HEK293 (cell line): ENCODE results near the gene METTL26.
A peak's percentile ranks its signal among the peaks of the same experiment; 100 is the strongest.

Experiments
- CTCF ChIA-PET: fragments of 350-600 bp; formaldehyde crosslinking; extraction: SDS; loops from one replicate; lab custom pipeline; 2021; ENCODE audit warnings: antibody characterized with exemption; lab: Yijun Ruan, JAX
- POLR2A ChIA-PET: fragments of 300-600 bp; formaldehyde crosslinking; extraction: SDS; loops from one replicate; lab custom pipeline; 2020; ENCODE audit warnings: antibody characterized with exemption, inconsistent platforms; lab: Yijun Ruan, JAX
- H3K27ac ChIP-seq: fragments of 200-500 bp; sonication (Bioruptor generic); 2 replicates; pipeline ENCODE4 v1.5.1; 2014; ENCODE audit warnings: low read depth, low read length, control low read depth, inconsistent platforms; ENCODE audit errors: extremely low read depth
- H3K36me3 ChIP-seq, 2 experiments: fragments of 200-500 bp in 1 of 2; sonication (Bioruptor generic) in 1 of 2; 1 replicate in 1 of 2; 2 replicates in 1 of 2; pipeline ENCODE4 v1.5.1; 2014 to 2017; ENCODE audit warnings: inconsistent platforms in 2 of 2, low read length in 2 of 2; ENCODE audit not compliant: control insufficient read depth in 2 of 2, insufficient read depth in 1 of 2
- H3K4me1 ChIP-seq: fragments of 200-500 bp; sonication (Bioruptor generic); 2 replicates; pipeline ENCODE4 v1.5.1; 2014; ENCODE audit warnings: mild to moderate bottlenecking, low read length, inconsistent platforms; ENCODE audit not compliant: control insufficient read depth, insufficient read depth
- H3K4me3 ChIP-seq: 2 replicates; pipeline ENCODE4 v1.5.1; 2011; ENCODE audit warnings: low read depth, mild to moderate bottlenecking, control low read depth, low read length, moderate library complexity
- H3K9me3 ChIP-seq: fragments of 200-500 bp; sonication (Bioruptor generic); 2 replicates; pipeline ENCODE4 v1.5.1; 2014; ENCODE audit warnings: low read depth, low read length, inconsistent platforms; ENCODE audit not compliant: control insufficient read depth, insufficient read depth
- BCL11A ChIP-seq: fragments of 450-650 bp; formaldehyde crosslinking; IDR thresholded peaks from 2 replicates; pipeline ENCODE4 v1.5.1; 2016; ENCODE audit warnings: low read depth, missing biosample characterization, missing genetic modification characterization
- BCL11B ChIP-seq: fragments of 450-650 bp; formaldehyde crosslinking; IDR thresholded peaks from 2 replicates; pipeline ENCODE4 v1.5.1; 2016; ENCODE audit warnings: low read depth, missing biosample characterization, missing genetic modification characterization
- IKZF3 ChIP-seq: fragments of 450-650 bp; IDR thresholded peaks from 2 replicates; pipeline ENCODE4 v1.5.0; 2018; ENCODE audit warnings: missing biosample characterization, mild to moderate bottlenecking, missing genetic modification characterization, moderate library complexity
- KLF8 ChIP-seq: fragments of 450-650 bp; formaldehyde crosslinking; IDR thresholded peaks from 2 replicates; pipeline ENCODE4 v1.5.1; 2016; ENCODE audit warnings: missing biosample characterization, missing genetic modification characterization
- MYNN ChIP-seq: fragments of 450-650 bp; formaldehyde crosslinking; IDR thresholded peaks from 2 replicates; pipeline ENCODE4 v1.5.1; 2016; ENCODE audit warnings: missing biosample characterization, missing genetic modification characterization, borderline replicate concordance
- PRDM1 ChIP-seq: fragments of 450-650 bp; formaldehyde crosslinking; IDR thresholded peaks from 2 replicates; pipeline ENCODE4; 2016; ENCODE audit warnings: missing biosample characterization, missing genetic modification characterization
- TRIM28 ChIP-seq: IDR thresholded peaks from 2 replicates; pipeline ENCODE4 v1.6.1; 2011; ENCODE audit warnings: low read length, control low read depth, borderline replicate concordance
- ZBTB1 ChIP-seq: fragments of 450-650 bp; formaldehyde crosslinking; IDR thresholded peaks from 2 replicates; pipeline ENCODE4 v1.5.1; 2016; ENCODE audit warnings: missing biosample characterization, missing genetic modification characterization
- ZBTB17 ChIP-seq: fragments of 450-650 bp; formaldehyde crosslinking; IDR thresholded peaks from 2 replicates; pipeline ENCODE4 v1.5.1; 2016; ENCODE audit warnings: missing biosample characterization, missing genetic modification characterization
- ZNF221 ChIP-seq: fragments of 450-650 bp; formaldehyde crosslinking; IDR thresholded peaks from 2 replicates; pipeline ENCODE4 v1.5.1; 2017; ENCODE audit warnings: missing biosample characterization, missing genetic modification characterization, borderline replicate concordance
- ZNF324 ChIP-seq: fragments of 450-650 bp; formaldehyde crosslinking; IDR thresholded peaks from 2 replicates; pipeline ENCODE4 v1.5.1; 2016; ENCODE audit warnings: missing biosample characterization, missing genetic modification characterization
- ZNF521 ChIP-seq: fragments of 450-650 bp; formaldehyde crosslinking; IDR thresholded peaks from 2 replicates; pipeline ENCODE4 v1.5.1; 2017; ENCODE audit warnings: missing biosample characterization, mild to moderate bottlenecking, missing genetic modification characterization
- ZNF600 ChIP-seq: fragments of 450-650 bp; formaldehyde crosslinking; IDR thresholded peaks from 2 replicates; pipeline ENCODE4 v1.5.1; 2016; ENCODE audit warnings: missing biosample characterization, missing genetic modification characterization
- ZNF626 ChIP-seq: fragments of 450-650 bp; sonication (Bioruptor Pico); formaldehyde crosslinking; IDR thresholded peaks from 2 replicates; pipeline ENCODE4 v1.5.1; 2018; ENCODE audit warnings: missing biosample characterization, missing genetic modification characterization, inconsistent platforms
- ZNF658 ChIP-seq: fragments of 450-650 bp; formaldehyde crosslinking; IDR thresholded peaks from 2 replicates; pipeline ENCODE4; 2016; ENCODE audit warnings: missing biosample characterization, missing genetic modification characterization
- TF ChIP-seq, protein P1 (sequence below): fragments of 450-650 bp; formaldehyde crosslinking; IDR thresholded peaks from 2 replicates; pipeline ENCODE4 v1.5.1; 2017; ENCODE audit warnings: missing biosample characterization, missing genetic modification characterization
- TF ChIP-seq, protein P2 (sequence below): fragments of 450-650 bp; formaldehyde crosslinking; IDR thresholded peaks from 2 replicates; pipeline ENCODE4 v1.5.1; 2016; ENCODE audit warnings: missing biosample characterization, missing genetic modification characterization
- TF ChIP-seq, protein P3 (sequence below): fragments of 450-650 bp; formaldehyde crosslinking; IDR thresholded peaks from 2 replicates; pipeline ENCODE4 v1.5.1; 2016; ENCODE audit warnings: missing biosample characterization, missing genetic modification characterization, borderline replicate concordance
- TF ChIP-seq, protein P4 (sequence below): fragments of 450-650 bp; formaldehyde crosslinking; IDR thresholded peaks from 2 replicates; pipeline ENCODE4 v1.5.1; 2016; ENCODE audit warnings: missing biosample characterization, missing genetic modification characterization, low read depth

METTL26 gene

DNA sequence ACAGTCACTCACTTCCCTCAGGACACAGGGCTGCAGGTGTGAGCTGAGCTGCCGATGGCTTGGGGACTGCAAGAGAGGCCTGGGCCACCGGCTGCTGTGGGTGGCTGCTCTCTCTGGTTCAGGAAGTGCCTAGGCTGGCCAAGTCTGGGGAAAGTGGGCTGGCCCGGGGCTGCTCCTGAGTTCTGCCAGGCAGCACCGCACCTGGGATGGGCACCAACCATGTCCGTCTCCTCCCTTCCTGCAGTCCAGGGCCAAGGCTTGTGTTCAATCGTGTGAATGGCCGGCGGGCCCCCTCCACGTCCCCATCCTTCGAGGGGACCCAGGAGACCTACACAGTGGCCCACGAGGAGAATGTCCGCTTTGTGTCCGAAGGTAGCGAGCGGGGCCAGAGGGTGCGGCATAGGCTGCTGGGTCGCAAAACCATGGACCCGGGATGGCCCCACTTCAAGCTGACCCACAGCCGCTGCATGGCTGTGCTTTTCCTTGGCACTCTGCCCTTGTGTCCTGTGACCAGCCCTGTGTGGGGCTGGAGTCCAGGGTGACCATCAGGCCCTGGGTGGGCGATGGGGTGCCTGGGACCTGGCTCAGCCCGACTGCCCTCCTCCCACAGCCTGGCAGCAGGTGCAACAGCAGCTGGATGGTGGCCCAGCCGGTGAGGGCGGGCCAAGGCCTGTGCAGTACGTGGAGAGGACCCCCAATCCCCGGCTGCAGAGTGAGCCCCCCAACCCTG is 11.2 kb upstream of the METTL26 start:
- Histone ChIP-seq H3K9me3 (no peaks in the 10 kb centered on the region), H3K4me3 (no peak overlapping the region), H3K27ac (no peak overlapping the region), H3K36me3 (peaks cover 0 to 15% of the 10 kb centered on the region in 2 experiments; a peak in 2 of 3 replicates), H3K4me1 (peaks cover 5% of the 10 kb centered on the region; the same call in 1 of the 2 replicates)
- ChIA-PET CTCF (interaction anchor here (0.9 to 1.3 kb wide), 3 partner anchors 11 to 25 kb away, joined by 3 to 4 read pairs (median 3); partner anchors contain the start of genes METTL26 and RHOT2), POLR2A (interaction anchor here (1.5 kb wide), 1 partner anchor 11 kb away, joined by 3 read pairs; no protein-coding TSS in a partner anchor)
- peak; percentile 45; the same call in 1 of the 2 replicates for TF ChIP-seq ZNF600 (tag by site-specific recombination)
- TF ChIP-seq BCL11B: peak; percentile 64; the same call in 1 of the 2 replicates
- TF ChIP-seq ZBTB17 (tag by site-specific recombination): peak; percentile 11; the same call in 1 of the 2 replicates
- TF ChIP-seq ZNF626 (tag by site-specific recombination): no peak

DNA sequence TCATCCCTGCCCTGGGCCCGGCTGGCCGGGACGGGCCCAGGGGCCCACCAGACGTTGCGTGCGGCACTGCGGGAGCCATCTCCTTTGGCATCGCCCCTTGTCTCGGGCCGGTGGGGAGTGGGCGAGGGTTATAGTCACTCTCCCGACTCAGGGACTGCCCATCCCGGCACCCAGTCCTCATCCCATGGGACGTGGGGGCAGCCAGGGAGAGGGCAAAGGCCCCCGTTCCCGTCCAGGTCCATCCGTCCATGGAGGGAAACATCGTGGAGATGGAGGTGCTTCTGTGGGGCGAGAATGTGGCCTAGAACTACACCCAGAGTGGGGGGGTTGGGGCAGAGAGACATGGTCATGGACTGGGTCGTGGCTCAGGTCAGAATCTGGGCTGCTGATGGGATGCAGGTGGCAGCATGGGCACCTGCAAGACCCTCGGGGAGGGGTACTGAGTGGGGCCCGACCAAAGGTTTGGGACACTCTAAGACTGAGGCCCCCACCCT is 10.6 kb upstream of the METTL26 start:
- no peak overlapping the region for H3K4me3 ChIP-seq
- no peak overlapping the region for H3K27ac ChIP-seq
- peaks cover 5% of the 10 kb centered on the region; the same call in 1 of the 2 replicates for H3K4me1 ChIP-seq
- no peaks in the 10 kb centered on the region for H3K9me3 ChIP-seq
- POLR2A ChIA-PET: interaction anchor here (1.5 kb wide), 1 partner anchor 10 kb away, joined by 3 read pairs; no protein-coding TSS in a partner anchor
- CTCF ChIA-PET: no interaction called here
- TF ChIP-seq KLF8 (no peak), PRDM1 (tag by site-specific recombination) (no peak), MYNN (tag by site-specific recombination) (no peak), ZNF221 (tag by site-specific recombination) (no peak), BCL11A (tag by site-specific recombination) (no peak), ZNF324 (tag by site-specific recombination) (no peak)
- TF ChIP-seq, protein P1, sequence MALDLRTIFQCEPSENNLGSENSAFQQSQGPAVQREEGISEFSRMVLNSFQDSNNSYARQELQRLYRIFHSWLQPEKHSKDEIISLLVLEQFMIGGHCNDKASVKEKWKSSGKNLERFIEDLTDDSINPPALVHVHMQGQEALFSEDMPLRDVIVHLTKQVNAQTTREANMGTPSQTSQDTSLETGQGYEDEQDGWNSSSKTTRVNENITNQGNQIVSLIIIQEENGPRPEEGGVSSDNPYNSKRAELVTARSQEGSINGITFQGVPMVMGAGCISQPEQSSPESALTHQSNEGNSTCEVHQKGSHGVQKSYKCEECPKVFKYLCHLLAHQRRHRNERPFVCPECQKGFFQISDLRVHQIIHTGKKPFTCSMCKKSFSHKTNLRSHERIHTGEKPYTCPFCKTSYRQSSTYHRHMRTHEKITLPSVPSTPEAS: no peak
- TF ChIP-seq, protein P2, sequence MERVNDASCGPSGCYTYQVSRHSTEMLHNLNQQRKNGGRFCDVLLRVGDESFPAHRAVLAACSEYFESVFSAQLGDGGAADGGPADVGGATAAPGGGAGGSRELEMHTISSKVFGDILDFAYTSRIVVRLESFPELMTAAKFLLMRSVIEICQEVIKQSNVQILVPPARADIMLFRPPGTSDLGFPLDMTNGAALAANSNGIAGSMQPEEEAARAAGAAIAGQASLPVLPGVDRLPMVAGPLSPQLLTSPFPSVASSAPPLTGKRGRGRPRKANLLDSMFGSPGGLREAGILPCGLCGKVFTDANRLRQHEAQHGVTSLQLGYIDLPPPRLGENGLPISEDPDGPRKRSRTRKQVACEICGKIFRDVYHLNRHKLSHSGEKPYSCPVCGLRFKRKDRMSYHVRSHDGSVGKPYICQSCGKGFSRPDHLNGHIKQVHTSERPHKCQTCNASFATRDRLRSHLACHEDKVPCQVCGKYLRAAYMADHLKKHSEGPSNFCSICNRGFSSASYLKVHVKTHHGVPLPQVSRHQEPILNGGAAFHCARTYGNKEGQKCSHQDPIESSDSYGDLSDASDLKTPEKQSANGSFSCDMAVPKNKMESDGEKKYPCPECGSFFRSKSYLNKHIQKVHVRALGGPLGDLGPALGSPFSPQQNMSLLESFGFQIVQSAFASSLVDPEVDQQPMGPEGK (tag by site-specific recombination): peak; percentile 56
- H3K36me3 ChIP-seq: peaks cover 0 to 9% of the 10 kb centered on the region in 2 experiments; a peak in 2 of 3 replicates

DNA sequence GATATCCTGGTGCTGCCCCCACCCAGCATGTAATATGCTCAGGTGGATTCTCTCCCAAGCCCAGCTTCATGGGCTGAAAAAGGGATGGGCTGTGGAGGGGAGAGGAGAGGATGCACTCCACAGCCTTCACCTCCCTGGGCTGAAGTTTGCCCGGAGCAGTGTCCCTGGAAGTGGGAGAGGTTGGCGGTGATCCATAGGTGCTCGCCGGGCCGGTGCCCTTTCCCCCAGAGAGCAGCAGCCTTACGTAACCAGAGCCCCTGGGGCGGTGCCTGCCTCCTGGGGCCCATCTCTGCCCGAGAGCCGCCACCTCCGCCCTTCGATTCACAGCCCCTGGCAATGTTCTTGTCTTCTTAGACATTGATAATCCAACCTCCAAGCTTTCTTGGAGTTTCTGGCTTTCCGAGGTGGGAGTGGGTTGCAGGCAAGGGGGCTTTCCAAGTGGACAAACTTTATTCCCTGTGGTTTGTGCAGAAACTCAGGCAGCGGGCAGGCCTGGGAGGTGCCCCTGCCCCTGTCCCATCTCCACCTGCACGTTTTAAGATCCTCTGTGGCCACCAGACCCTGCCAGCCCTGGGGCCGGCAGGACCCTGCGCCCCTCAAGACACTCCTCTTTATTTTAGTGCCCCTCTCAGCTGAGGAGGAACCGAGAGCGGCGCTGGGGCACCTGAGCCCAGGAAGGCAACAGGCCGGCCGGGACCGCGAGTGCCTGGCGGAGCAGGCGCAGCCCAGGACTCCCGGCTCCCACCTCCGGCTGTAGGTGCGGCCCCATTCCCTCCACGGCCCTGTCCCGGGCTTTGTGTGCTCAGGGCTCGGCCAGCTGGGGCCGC is 10.0 kb upstream of the METTL26 start:
- H3K27ac ChIP-seq: peak overlapping the region; percentile 31; the same call in 1 of the 2 replicates
- no peaks in the 10 kb centered on the region for H3K9me3 ChIP-seq
- H3K4me3 ChIP-seq: no peak overlapping the region
- ChIA-PET CTCF (no interaction called here), POLR2A (interaction anchor here (1.5 kb wide), 1 partner anchor 9 kb away, joined by 3 read pairs; no protein-coding TSS in a partner anchor)
- peaks cover 0 to 7% of the 10 kb centered on the region in 2 experiments; a peak in 2 of 3 replicates for H3K36me3 ChIP-seq
- peaks cover 9% of the 10 kb centered on the region; the same call in 1 of the 2 replicates for H3K4me1 ChIP-seq
- TF ChIP-seq, protein P3, sequence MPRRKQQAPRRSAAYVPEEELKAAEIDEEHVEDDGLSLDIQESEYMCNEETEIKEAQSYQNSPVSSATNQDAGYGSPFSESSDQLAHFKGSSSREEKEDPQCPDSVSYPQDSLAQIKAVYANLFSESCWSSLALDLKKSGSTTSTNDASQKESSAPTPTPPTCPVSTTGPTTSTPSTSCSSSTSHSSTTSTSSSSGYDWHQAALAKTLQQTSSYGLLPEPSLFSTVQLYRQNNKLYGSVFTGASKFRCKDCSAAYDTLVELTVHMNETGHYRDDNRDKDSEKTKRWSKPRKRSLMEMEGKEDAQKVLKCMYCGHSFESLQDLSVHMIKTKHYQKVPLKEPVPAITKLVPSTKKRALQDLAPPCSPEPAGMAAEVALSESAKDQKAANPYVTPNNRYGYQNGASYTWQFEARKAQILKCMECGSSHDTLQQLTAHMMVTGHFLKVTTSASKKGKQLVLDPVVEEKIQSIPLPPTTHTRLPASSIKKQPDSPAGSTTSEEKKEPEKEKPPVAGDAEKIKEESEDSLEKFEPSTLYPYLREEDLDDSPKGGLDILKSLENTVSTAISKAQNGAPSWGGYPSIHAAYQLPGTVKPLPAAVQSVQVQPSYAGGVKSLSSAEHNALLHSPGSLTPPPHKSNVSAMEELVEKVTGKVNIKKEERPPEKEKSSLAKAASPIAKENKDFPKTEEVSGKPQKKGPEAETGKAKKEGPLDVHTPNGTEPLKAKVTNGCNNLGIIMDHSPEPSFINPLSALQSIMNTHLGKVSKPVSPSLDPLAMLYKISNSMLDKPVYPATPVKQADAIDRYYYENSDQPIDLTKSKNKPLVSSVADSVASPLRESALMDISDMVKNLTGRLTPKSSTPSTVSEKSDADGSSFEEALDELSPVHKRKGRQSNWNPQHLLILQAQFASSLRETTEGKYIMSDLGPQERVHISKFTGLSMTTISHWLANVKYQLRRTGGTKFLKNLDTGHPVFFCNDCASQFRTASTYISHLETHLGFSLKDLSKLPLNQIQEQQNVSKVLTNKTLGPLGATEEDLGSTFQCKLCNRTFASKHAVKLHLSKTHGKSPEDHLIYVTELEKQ (tag by site-specific recombination): no peak
- no peak for TF ChIP-seq ZBTB1 (tag by site-specific recombination)
- TF ChIP-seq TRIM28: no peak
- TF ChIP-seq, protein P4, sequence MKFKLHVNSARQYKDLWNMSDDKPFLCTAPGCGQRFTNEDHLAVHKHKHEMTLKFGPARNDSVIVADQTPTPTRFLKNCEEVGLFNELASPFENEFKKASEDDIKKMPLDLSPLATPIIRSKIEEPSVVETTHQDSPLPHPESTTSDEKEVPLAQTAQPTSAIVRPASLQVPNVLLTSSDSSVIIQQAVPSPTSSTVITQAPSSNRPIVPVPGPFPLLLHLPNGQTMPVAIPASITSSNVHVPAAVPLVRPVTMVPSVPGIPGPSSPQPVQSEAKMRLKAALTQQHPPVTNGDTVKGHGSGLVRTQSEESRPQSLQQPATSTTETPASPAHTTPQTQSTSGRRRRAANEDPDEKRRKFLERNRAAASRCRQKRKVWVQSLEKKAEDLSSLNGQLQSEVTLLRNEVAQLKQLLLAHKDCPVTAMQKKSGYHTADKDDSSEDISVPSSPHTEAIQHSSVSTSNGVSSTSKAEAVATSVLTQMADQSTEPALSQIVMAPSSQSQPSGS: no peak
- TF ChIP-seq IKZF3 (tag by site-specific recombination): peak; percentile 48; the same call in 1 of the 2 replicates
- TF ChIP-seq ZNF521: no peak
- no peak for TF ChIP-seq ZNF658 (tag by site-specific recombination)
